Measurements from ENCODE around the gene SUSD4. TPM values are rescaled to one million over a fixed set of nuclear protein-coding genes. Genes with fewer than 3 reads are reported as not detected.

SUSD4 gene
- total RNA-seq, 1 donor from 2014 or later: 3.5 TPM

DNA sequence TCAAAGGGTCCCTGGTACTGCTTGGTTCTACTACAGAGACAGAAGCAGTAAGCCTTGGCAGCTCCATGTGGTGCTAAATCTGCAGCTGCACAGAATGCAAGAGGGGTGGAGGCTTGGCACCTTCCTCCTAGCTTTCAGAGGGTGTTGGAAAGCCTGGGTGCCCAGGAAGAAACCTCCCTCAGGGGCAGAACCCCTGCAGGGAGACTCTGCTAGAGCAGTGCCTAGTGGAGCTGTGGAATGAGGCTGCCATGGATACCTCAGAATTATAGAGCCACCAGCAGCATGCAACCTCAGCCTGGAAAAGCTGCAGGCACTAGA lies 144.7 kb downstream of the SUSD4 start:
- H3K9ac ChIP-seq: no peak overlapping the region
- no peaks in the 10 kb centered on the region for H3K79me2 ChIP-seq (ENCODE audit: low read depth)
- Mint-ChIP-seq H3K27me3 (ENCODE audit: insufficient read depth, low read depth) (peaks cover 10% of the 10 kb centered on the region), H3K36me3 (no peaks in the 10 kb centered on the region), H3K4me1 (peaks cover 19% of the 10 kb centered on the region), H3K27ac (no peak overlapping the region), H3K4me3 (no peak overlapping the region), H3K9me3 (peaks cover 11% of the 10 kb centered on the region)
- no peaks in the 10 kb centered on the region for H3K9me3 ChIP-seq (ENCODE audit: low read depth)
- no peaks in the 10 kb centered on the region for H4K20me1 ChIP-seq (ENCODE audit: low read depth)
- H3K4me2 ChIP-seq: no peak overlapping the region
- H3K4me3 ChIP-seq: no peak overlapping the region
- no peaks in the 10 kb centered on the region for H3F3A ChIP-seq (ENCODE audit: low read depth)
- H3K27ac ChIP-seq: no peak overlapping the region
- no peaks in the 10 kb centered on the region for H3K27me3 ChIP-seq
- H2AFZ ChIP-seq (replicated peaks): no peak overlapping the region
- DNase-seq (ENCODE audit: low spot score): no peak
- no peaks in the 10 kb centered on the region for H3K36me3 ChIP-seq
- TF ChIP-seq EZH2phosphoT487 (IDR thresholded peaks at IDR 0.05) (no peak), EZH2 (IDR thresholded peaks at IDR 0.05) (no peak)
- TF ChIP-seq, protein P1, sequence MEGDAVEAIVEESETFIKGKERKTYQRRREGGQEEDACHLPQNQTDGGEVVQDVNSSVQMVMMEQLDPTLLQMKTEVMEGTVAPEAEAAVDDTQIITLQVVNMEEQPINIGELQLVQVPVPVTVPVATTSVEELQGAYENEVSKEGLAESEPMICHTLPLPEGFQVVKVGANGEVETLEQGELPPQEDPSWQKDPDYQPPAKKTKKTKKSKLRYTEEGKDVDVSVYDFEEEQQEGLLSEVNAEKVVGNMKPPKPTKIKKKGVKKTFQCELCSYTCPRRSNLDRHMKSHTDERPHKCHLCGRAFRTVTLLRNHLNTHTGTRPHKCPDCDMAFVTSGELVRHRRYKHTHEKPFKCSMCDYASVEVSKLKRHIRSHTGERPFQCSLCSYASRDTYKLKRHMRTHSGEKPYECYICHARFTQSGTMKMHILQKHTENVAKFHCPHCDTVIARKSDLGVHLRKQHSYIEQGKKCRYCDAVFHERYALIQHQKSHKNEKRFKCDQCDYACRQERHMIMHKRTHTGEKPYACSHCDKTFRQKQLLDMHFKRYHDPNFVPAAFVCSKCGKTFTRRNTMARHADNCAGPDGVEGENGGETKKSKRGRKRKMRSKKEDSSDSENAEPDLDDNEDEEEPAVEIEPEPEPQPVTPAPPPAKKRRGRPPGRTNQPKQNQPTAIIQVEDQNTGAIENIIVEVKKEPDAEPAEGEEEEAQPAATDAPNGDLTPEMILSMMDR (IDR thresholded peaks at IDR 0.05): no peak
- H3K4me1 ChIP-seq: peaks cover 10% of the 10 kb centered on the region

DNA sequence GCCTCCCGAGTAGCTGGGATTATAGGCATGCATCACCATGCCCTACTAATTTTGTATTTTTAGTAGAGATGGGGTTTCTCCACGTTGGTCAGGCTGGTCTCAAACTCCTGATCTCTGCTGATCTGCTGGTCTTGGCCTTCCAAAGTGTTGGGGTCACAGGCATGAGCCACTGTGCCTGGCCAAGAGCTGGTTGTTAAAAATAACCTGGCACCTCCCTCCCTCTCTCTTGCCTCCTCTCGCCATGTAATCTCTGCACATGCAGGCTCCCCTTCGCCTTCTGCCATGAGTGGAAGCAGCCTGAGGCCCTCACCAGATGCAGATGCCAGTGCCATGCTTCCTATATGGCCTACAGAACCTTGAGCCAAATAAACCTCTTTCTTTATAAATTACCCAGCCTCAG lies 146.2 kb downstream of the SUSD4 start:
- Histone ChIP-seq H3K4me3 (no peak overlapping the region), H3K27ac (no peak overlapping the region), H3K4me1 (peaks cover 10% of the 10 kb centered on the region), H3K9ac (no peak overlapping the region), H3K36me3 (no peaks in the 10 kb centered on the region), H3F3A (ENCODE audit: low read depth) (no peaks in the 10 kb centered on the region), H3K27me3 (no peaks in the 10 kb centered on the region), H3K9me3 (ENCODE audit: low read depth) (no peaks in the 10 kb centered on the region), H2AFZ (replicated peaks) (no peak overlapping the region), H3K79me2 (ENCODE audit: low read depth) (no peaks in the 10 kb centered on the region), H4K20me1 (ENCODE audit: low read depth) (no peaks in the 10 kb centered on the region), H3K4me2 (no peak overlapping the region)
- Mint-ChIP-seq H3K9me3 (peaks cover 11% of the 10 kb centered on the region), H3K4me1 (peaks cover 19% of the 10 kb centered on the region), H3K4me3 (no peak overlapping the region), H3K27me3 (ENCODE audit: insufficient read depth, low read depth) (peaks cover 13% of the 10 kb centered on the region), H3K36me3 (no peaks in the 10 kb centered on the region), H3K27ac (no peak overlapping the region)
- TF ChIP-seq, protein P1 (IDR thresholded peaks at IDR 0.05): no peak
- TF ChIP-seq EZH2phosphoT487 (IDR thresholded peaks at IDR 0.05): no peak
- no peak for TF ChIP-seq EZH2 (IDR thresholded peaks at IDR 0.05)
- no peak for DNase-seq (ENCODE audit: low spot score)

DNA sequence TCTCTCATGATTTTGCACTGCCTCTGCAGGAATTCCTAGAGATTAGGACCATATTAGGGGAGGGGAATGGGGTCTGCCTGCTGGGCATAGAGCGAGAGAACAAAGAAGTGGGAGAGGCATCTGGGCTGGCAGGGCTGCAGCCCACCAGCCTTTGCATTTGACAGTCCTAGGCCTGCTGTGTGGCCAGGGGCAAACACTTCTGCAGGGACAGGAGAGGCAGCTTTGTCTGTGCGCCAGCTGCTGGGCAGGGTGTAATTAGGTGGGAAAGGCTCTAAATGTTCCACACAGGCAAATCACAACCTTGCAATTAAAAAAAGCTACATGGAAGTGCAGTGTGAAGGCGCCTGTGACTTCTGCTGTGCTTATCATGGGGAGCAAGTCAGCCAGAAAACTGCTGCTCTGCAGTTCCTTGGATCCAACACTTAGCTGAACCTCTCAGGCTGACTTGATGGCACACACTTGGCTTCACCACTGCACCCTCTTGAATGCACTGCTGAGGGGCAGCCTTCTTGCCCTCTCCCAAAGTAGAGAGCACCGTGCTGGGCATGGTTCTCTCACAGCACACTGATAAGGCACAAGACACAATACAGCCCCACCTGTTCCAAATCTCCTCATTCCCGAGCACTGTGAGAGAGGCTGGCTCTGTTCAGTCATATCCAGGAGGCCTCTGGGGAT lies 147.3 kb downstream of the SUSD4 start:
- H3K4me3 Mint-ChIP-seq: no peak overlapping the region
- TF ChIP-seq EZH2 (IDR thresholded peaks at IDR 0.05) (no peak), EZH2phosphoT487 (IDR thresholded peaks at IDR 0.05) (no peak)
- TF ChIP-seq, protein P1 (IDR thresholded peaks at IDR 0.05): no peak
- peak; percentile 29 for DNase-seq (ENCODE audit: low spot score)
- H3K4me1 Mint-ChIP-seq: peaks cover 19% of the 10 kb centered on the region
- no peaks in the 10 kb centered on the region for H3K36me3 ChIP-seq
- no peaks in the 10 kb centered on the region for H3K79me2 ChIP-seq (ENCODE audit: low read depth)
- peaks cover 10% of the 10 kb centered on the region for H3K4me1 ChIP-seq
- H3K27ac ChIP-seq: no peak overlapping the region
- H3K36me3 Mint-ChIP-seq: no peaks in the 10 kb centered on the region
- peaks cover 11% of the 10 kb centered on the region for H3K9me3 Mint-ChIP-seq
- H3K27me3 ChIP-seq: no peaks in the 10 kb centered on the region
- H3K4me3 ChIP-seq: no peak overlapping the region
- peak overlapping the region; percentile 10 for H3K27ac Mint-ChIP-seq
- peaks cover 8% of the 10 kb centered on the region for H3K27me3 Mint-ChIP-seq (ENCODE audit: insufficient read depth, low read depth)
- no peak overlapping the region for H2AFZ ChIP-seq (replicated peaks)
- no peak overlapping the region for H3K9ac ChIP-seq
- H4K20me1 ChIP-seq (ENCODE audit: low read depth): no peaks in the 10 kb centered on the region
- no peaks in the 10 kb centered on the region for H3K9me3 ChIP-seq (ENCODE audit: low read depth)
- H3F3A ChIP-seq (ENCODE audit: low read depth): no peaks in the 10 kb centered on the region
- H3K4me2 ChIP-seq: peak overlapping the region; percentile 37
